ENCODE measurements around the gene NMRAL1.

DNA sequence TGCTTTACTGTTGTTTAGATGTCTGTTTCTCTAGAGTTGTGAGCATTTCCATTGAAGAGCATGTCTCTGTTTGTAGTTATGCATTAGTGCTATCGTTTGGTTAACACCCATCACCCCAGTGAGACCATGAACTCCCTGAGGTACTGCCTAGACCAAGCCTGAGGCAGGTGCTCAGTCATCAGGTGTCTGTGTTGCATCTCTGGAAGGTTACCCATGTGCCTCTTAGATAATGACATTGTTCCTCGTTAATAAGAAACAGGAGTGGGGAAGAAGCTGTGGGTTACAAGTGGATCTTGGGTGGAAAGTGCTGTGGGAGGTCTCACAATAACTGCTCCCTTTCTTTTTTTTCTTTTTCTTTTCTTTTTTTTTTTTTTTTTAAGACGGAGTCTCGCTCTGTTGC is 30.4 kb downstream of the NMRAL1 start:
- TF ChIP-seq, protein P1, sequence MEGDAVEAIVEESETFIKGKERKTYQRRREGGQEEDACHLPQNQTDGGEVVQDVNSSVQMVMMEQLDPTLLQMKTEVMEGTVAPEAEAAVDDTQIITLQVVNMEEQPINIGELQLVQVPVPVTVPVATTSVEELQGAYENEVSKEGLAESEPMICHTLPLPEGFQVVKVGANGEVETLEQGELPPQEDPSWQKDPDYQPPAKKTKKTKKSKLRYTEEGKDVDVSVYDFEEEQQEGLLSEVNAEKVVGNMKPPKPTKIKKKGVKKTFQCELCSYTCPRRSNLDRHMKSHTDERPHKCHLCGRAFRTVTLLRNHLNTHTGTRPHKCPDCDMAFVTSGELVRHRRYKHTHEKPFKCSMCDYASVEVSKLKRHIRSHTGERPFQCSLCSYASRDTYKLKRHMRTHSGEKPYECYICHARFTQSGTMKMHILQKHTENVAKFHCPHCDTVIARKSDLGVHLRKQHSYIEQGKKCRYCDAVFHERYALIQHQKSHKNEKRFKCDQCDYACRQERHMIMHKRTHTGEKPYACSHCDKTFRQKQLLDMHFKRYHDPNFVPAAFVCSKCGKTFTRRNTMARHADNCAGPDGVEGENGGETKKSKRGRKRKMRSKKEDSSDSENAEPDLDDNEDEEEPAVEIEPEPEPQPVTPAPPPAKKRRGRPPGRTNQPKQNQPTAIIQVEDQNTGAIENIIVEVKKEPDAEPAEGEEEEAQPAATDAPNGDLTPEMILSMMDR (IDR thresholded peaks at IDR 0.05) = no peak
- no peak for TF ChIP-seq POLR2A (IDR thresholded peaks at IDR 0.05)

Data from uterus (tissue), 2 donors.